ENCODE data around the gene BEX3.

Gene BEX3

GRCh38 chrX:103376118-103376978 lies at the start of gene BEX3:
Gene BEX3, plus strand, starts transcription at chrX:103376538. Its CDS starts 984 bp downstream, at chrX:103377522.
- DNase-seq (ENCODE audit: low spot score): peak; percentile 29
- no peak for TF ChIP-seq CTCF (IDR thresholded peaks at IDR 0.05; ENCODE audit: extremely low read depth, insufficient read depth, missing control alignments)
- in situ Hi-C loops (cut with MboI; ENCODE audit: low pct_unique_long_range_greater_than_20kb, low sequenced_read_pairs, unreplicated experiment): no loop called here

- no peak for TF ChIP-seq CTCF (IDR thresholded peaks at IDR 0.05; ENCODE audit: extremely low read depth, insufficient read depth, missing control alignments)
- in situ Hi-C loops (cut with MboI; ENCODE audit: low pct_unique_long_range_greater_than_20kb, low sequenced_read_pairs, unreplicated experiment): no loop called here
- no peak for DNase-seq (ENCODE audit: low spot score)
These were observed 46.3 kb upstream of the BEX3 start, which contains the start of gene TCEAL7 for GRCh38 chrX:103329991-103330390. Gene TCEAL7, plus strand, starts transcription at chrX:103330239. Its CDS starts 1,165 bp downstream, at chrX:103331404.

GRCh38 chrX:103330681-103331288 lies 45.6 kb upstream of the BEX3 start:
- TF ChIP-seq CTCF (IDR thresholded peaks at IDR 0.05; ENCODE audit: extremely low read depth, insufficient read depth, missing control alignments): no peak
- in situ Hi-C loops (cut with MboI; ENCODE audit: low pct_unique_long_range_greater_than_20kb, low sequenced_read_pairs, unreplicated experiment): no loop called here
- no peak for DNase-seq (ENCODE audit: low spot score)

GRCh38 chrX:103338663-103339062 lies 37.7 kb upstream of the BEX3 start:
- no peak for DNase-seq (ENCODE audit: low spot score)
- no peak for TF ChIP-seq CTCF (IDR thresholded peaks at IDR 0.05; ENCODE audit: extremely low read depth, insufficient read depth, missing control alignments)
- in situ Hi-C loops (cut with MboI; ENCODE audit: low pct_unique_long_range_greater_than_20kb, low sequenced_read_pairs, unreplicated experiment): no loop called here

DNA sequence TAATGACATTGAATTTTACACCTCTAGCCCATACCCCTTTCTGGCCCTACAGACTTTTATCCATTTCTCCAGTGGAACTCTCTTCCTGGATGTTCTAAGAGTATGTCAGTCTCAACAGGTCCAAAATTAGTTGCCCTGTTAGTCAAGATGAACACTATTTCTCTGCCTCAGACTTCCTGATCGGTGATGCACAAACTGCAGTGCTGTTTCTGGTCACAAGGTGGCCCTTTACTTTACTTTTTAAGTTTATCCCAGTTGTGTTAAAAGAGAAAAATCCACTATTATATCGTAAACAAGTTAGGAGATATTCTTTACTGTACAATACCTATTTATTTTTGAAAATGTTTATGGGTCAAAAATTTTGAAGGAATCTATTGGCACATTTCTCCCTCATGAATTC lies 33.2 kb upstream of the BEX3 start:
- in situ Hi-C loops (cut with MboI; ENCODE audit: low pct_unique_long_range_greater_than_20kb, low sequenced_read_pairs, unreplicated experiment): no loop called here
- peak; percentile 55 for TF ChIP-seq CTCF (IDR thresholded peaks at IDR 0.05; ENCODE audit: extremely low read depth, insufficient read depth, missing control alignments)
- DNase-seq (ENCODE audit: low spot score): peak; percentile 44

- no peak for DNase-seq (ENCODE audit: low spot score)
- in situ Hi-C loops (cut with MboI; ENCODE audit: low pct_unique_long_range_greater_than_20kb, low sequenced_read_pairs, unreplicated experiment): no loop called here
- TF ChIP-seq CTCF (IDR thresholded peaks at IDR 0.05; ENCODE audit: extremely low read depth, insufficient read depth, missing control alignments): no peak
These were observed 31.7 kb upstream of the BEX3 start for GRCh38 chrX:103344606-103345005.
